ENCODE measurements around the gene UGT1A6.

Gene UGT1A6

GRCh38 chr2:233822101-233822771 lies 129.5 kb downstream of the UGT1A6 start:
- no peak for DNase-seq
